Endothelial cell (in vitro differentiated cells): ENCODE results near the gene RNF128. TPM values are rescaled to one million over a fixed set of nuclear protein-coding genes. Genes with fewer than 3 reads are reported as not detected.

Experiments
- DNase-seq: peaks from one replicate; pipeline ENCODE4 v3.0.0; 2021; ENCODE audit warnings: low spot score
- H3K27ac Mint-ChIP-seq: one replicate; pipeline ENCODE4 v1.8.0; 2021; ENCODE audit warnings: mixed read lengths, inconsistent platforms; ENCODE audit not compliant: unreplicated experiment
- H3K27me3 Mint-ChIP-seq: one replicate; pipeline ENCODE4 v1.8.0; 2021; ENCODE audit warnings: mild to moderate bottlenecking, moderate library complexity, mixed read lengths, inconsistent platforms; ENCODE audit not compliant: unreplicated experiment
- H3K36me3 Mint-ChIP-seq: one replicate; pipeline ENCODE4 v1.8.0; 2021; ENCODE audit warnings: mild to moderate bottlenecking, low read depth, mixed read lengths, inconsistent platforms; ENCODE audit not compliant: unreplicated experiment
- H3K4me1 Mint-ChIP-seq: one replicate; pipeline ENCODE4 v1.8.0; 2021; ENCODE audit warnings: mild to moderate bottlenecking, mixed read lengths, inconsistent platforms; ENCODE audit not compliant: unreplicated experiment
- H3K4me3 Mint-ChIP-seq: one replicate; pipeline ENCODE4 v1.8.0; 2021; ENCODE audit warnings: mild to moderate bottlenecking, mixed read lengths, inconsistent platforms; ENCODE audit not compliant: unreplicated experiment
- H3K9me3 Mint-ChIP-seq: one replicate; pipeline ENCODE4 v1.8.0; 2021; ENCODE audit warnings: mixed read lengths, inconsistent platforms; ENCODE audit not compliant: unreplicated experiment
- CTCF ChIP-seq: fragments of 200-600 bp; sonication (generic); IDR thresholded peaks from one replicate; pipeline ENCODE4 v1.5.0; 2021; ENCODE audit warnings: antibody characterized with exemption; ENCODE audit not compliant: unreplicated experiment
- total RNA-seq: library from RNA; stranded (reverse); fragmentation: NEBNext Ultra II Directional; extraction: Animal tissue kit (Norgen Biotek cat#: 25700); gene quantifications from one replicate; pipeline ENCODE4 v1.2.1, GENCODE V29; 2021; ENCODE audit not compliant: unreplicated experiment

RNF128 gene
- total RNA-seq, 1 donor from 2014 or later = 2.5 TPM

GRCh38 chrX:106696502-106696901, 30.0 kb upstream of the RNF128 start:
- no peak for TF ChIP-seq CTCF
- Mint-ChIP-seq H3K9me3 (no peaks in the 10 kb centered on the region), H3K27me3 (peaks cover 1% of the 10 kb centered on the region), H3K4me3 (no peak overlapping the region), H3K27ac (no peak overlapping the region), H3K36me3 (no peaks in the 10 kb centered on the region), H3K4me1 (no peaks in the 10 kb centered on the region)
- DNase-seq = no peak

- Mint-ChIP-seq H3K4me1 (no peaks in the 10 kb centered on the region), H3K36me3 (no peaks in the 10 kb centered on the region), H3K9me3 (no peaks in the 10 kb centered on the region), H3K27me3 (peaks cover 1% of the 10 kb centered on the region), H3K27ac (no peak overlapping the region), H3K4me3 (no peak overlapping the region)
- no peak for DNase-seq
- no peak for TF ChIP-seq CTCF
Measured at GRCh38 chrX:106698693-106699092, 27.8 kb upstream of the RNF128 start.

- Mint-ChIP-seq H3K4me3 (no peak overlapping the region), H3K27ac (no peak overlapping the region), H3K9me3 (no peaks in the 10 kb centered on the region), H3K27me3 (peaks cover 1% of the 10 kb centered on the region), H3K4me1 (no peaks in the 10 kb centered on the region), H3K36me3 (no peaks in the 10 kb centered on the region)
- TF ChIP-seq CTCF = no peak
- no peak for DNase-seq
Measured at GRCh38 chrX:106702636-106703035, 23.9 kb upstream of the RNF128 start.

GRCh38 chrX:106706466-106706865, 20.0 kb upstream of the RNF128 start:
- no peak overlapping the region for H3K4me3 Mint-ChIP-seq
- no peaks in the 10 kb centered on the region for H3K27me3 Mint-ChIP-seq
- H3K9me3 Mint-ChIP-seq = no peaks in the 10 kb centered on the region
- no peaks in the 10 kb centered on the region for H3K4me1 Mint-ChIP-seq
- no peak for TF ChIP-seq CTCF
- H3K36me3 Mint-ChIP-seq = no peaks in the 10 kb centered on the region
- no peak for DNase-seq
- no peak overlapping the region for H3K27ac Mint-ChIP-seq

- no peak overlapping the region for H3K27ac Mint-ChIP-seq
- no peak for DNase-seq
Measured at GRCh38 chrX:106707771-106708454, 18.6 kb upstream of the RNF128 start.

More at GRCh38 chrX:106707771-106708454, 18.6 kb upstream of the RNF128 start:
- Mint-ChIP-seq H3K36me3 (no peaks in the 10 kb centered on the region), H3K9me3 (no peaks in the 10 kb centered on the region), H3K27me3 (no peaks in the 10 kb centered on the region), H3K4me1 (no peaks in the 10 kb centered on the region), H3K4me3 (no peak overlapping the region)
- no peak for TF ChIP-seq CTCF
